Activated CD8-positive, alpha-beta memory T cell treated with anti-CD3 and anti-CD28 coated beads, Interleukin-2, amount 50 U/mL, for 24 hours (primary cell): ENCODE data around the gene RNU6-9.
A peak's percentile ranks its signal among the peaks of the same experiment; 100 is the strongest.
"Not testable (repeated sequence)": the region's sequence is repeated elsewhere in the genome, so short reads cannot be mapped to it uniquely, and the experiment has no call there.

Experiments used
- DNase-seq: peaks from one replicate; pipeline ENCODE4 v3.0.0-alpha.2; 2020; ENCODE audit errors: extremely low read depth

Gene RNU6-9

DNA sequence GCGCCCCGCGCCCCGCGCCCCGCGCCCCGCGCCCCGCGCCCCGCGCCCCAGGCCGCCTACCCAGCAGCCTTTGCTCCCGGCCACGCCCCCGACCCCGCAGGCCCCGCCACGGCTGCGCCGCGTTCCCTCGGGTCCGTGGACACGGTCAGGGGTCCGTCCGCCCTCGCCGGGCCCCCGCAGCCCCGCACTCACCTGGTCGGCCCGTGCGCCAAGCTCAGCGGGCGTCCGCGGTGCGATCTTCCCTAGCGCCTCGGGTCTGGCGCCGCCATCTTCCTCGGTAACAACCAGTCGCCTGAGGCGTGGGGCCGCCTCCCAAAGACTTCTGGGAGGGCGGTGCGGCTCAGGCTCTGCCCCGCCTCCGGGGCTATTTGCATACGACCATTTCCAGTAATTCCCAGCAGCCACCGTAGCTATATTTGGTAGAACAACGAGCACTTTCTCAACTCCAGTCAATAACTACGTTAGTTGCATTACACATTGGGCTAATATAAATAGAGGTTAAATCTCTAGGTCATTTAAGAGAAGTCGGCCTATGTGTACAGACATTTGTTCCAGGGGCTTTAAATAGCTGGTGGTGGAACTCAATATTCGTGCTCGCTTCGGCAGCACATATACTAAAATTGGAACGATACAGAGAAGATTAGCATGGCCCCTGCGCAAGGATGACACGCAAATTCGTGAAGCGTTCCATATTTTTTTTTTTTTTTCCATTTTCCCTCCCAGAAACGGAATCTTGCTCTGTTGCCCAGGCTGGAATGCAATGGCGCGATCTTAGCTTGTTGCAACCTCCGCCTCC is at the start of gene RNU6-9, which contains the start of gene MED16:
Gene RNU6-9 (plus strand): TSS at position 591 of the 796 bp plus-strand sequence.
Gene MED16 (minus strand): TSS at position 294 of the 796 bp plus-strand sequence. CDS start 2,056 bp downstream, outside the sequence.
- peak; percentile 67 for DNase-seq

DNA sequence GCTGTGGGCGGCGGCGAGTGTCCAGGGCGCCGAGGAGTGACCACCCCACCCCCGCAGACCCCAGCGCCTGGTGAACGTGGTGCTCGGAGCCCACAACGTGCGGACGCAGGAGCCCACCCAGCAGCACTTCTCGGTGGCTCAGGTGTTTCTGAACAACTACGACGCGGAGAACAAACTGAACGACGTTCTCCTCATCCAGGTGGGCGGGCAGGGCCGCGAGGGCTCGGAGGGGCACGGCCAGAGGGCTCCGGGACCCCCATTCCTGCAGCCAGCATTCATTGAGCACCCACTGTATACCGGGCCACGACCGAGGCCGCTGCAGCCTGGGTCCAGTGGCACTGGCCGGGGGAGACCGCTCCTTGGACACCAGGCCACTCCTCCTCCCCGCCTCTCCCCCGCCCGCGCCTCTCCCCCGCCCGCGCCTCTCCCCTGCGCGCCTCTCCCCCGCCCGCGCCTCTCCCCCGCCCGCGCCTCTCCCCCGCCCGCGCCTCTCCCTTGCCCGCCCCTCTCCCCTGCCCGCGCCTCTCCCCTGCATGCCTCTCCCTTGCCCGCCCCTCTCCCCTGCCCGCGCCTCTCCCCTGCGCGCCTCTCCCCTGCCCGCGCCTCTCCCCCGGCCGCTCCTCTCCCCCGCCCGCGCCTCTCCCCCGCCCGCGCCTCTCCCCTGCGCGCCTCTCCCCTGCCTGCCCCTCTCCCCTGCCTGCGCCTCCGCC is 49.3 kb upstream of the RNU6-9 start:
- no peak for DNase-seq

DNA sequence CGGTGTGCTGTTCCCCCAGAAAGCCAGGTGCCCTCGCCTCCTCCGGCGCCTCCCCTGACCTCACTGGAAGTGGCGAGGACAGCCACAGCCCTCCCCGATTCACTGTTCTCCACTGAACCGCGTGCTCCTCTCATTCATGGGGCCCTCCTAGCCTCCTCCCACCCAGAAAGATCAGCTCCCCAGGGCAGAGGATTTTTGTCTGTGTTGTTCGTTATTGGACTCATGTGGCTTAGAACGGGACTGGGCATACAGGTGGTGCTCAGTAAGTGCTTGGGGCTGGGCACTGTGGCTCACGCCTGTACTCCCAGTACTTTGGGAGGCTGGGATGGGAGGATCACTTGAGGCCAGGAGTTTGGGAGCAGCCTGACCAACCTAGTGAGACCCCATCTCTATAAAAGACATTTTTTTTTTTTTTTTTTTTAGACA is 48.7 kb upstream of the RNU6-9 start:
- DNase-seq = no peak

DNA sequence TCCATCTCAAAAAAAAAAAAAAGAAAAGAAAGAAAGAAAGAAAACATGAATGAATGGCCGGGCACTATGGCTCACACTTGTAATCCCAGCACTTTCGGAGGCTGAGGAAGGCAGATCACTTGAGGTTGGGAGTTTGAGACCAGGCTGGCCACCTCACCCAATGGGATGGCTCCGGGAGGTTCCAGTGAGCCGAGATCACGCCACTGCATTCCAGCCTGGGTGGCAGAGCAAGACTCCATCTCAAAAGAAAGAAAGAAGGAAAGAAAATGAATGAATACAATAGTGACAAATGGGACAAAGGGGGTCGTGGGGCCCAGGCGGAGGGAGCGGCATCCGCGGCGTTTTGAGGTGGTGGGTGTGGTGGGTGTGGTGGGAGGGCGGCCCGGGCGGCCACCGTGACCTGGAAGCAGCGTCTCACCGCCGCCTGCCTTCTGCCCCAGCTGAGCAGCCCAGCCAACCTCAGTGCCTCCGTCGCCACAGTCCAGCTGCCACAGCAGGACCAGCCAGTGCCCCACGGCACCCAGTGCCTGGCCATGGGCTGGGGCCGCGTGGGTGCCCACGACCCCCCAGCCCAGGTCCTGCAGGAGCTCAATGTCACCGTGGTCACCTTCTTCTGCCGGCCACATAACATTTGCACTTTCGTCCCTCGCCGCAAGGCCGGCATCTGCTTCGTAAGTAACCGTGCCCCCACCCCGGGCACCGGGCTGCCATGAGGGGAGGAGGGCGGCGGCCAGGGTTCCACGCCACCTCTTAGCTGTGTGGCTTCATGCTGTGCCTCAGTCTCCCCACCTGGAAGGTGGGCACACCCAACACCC is 47.4 kb upstream of the RNU6-9 start:
- DNase-seq = no peak

DNA sequence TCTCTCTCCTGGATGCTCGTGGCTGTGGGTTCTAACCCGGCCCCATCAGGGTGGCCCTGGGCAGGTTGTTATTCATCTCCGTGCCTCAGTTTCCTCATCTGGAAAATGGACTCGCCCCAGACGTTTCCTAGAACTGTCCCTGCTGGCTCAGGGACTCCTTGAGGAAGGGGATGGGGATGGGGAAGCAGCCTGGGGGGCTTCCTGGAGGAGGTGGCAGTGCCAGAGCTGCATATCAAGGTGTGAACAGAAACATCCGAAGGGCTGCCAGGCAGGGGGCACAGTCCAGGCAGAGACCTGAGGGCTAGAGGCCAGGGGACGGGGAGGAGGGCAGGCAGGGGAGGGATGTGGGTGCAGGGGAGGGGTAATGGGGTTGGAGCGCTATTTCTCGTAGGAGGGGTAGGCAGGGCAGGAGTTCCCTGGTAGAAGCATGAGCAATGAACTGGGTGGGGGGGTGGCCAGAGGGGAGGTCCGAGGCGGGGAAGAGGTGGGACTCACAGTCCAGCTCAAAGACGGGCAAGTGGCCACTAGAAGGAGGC is 44.8 kb upstream of the RNU6-9 start:
- no peak for DNase-seq

DNA sequence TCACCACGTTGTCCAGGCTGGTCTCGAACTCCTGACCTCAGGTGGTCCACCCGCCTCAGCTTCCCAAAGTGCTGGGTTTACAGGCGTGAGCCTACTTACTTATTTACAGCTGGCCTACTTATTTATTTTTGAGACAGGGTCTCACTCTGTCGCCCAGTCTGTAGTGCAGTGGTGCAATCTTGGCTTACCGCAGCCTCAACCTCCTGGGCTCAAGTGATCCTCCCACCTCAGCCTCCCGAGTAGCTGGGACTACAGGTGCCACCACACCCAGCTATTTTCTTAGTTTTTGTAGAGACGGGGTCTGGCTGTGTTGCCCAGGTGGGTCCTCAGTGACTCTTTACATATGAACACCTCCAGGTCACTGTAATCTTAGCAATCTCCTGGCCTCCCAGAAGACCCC is 44.1 kb upstream of the RNU6-9 start:
- not testable (repeated sequence) for DNase-seq

DNA sequence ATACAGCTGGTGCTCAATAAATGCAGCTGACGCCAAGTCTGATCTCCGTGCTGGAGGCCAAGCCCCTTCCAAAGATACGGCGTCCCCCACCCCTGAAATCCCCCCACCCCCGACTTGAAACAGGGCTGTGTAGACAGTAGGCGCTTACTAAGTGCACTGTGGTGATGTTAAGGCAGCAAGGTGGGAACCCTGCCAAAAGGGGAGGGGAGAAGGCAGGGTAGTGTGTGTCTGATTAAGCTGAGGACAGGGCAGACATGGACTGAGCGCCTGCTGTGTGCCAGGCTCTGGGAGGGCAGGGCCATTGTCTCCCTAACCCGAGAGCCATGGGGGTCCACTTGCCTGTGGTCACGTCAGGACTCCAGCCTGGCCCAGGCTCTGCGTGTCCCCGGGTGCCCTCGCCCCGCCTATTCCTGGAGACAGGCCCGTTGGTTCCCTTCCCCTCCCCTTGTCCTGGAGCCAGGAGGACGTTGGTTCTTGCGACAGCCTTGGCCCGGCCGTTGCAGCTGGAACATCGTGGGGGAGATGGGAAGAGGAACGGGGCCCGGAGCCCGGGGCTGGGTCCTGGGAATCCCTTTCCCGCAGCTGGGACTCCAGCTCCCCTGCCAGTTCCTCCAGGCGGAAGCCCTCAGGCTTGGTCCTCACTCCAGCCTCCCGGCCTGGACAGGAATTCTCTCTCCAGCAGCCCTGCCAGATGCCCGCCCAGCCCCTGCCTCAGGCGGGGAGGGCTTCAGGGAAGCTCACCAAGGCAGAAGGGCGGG is 42.9 kb upstream of the RNU6-9 start:
- no peak for DNase-seq

DNA sequence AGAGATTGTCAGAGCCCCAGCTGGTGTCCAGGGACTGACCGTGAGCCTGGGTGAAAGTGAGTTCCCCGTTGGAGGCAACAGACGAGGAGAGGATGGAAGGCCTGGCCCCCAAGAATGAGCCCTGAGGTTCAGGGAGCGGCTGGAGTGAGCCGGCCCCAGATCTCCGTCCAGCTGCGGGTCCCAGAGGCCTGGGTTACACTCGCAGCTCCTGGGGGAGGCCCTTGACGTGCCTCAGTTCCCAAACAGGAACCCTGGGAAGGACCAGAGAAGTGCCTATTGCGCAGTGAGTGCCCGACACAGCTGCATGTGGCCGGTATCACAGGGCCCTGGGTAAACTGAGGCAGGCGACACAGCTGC is 42.3 kb upstream of the RNU6-9 start:
- no peak for DNase-seq

DNA sequence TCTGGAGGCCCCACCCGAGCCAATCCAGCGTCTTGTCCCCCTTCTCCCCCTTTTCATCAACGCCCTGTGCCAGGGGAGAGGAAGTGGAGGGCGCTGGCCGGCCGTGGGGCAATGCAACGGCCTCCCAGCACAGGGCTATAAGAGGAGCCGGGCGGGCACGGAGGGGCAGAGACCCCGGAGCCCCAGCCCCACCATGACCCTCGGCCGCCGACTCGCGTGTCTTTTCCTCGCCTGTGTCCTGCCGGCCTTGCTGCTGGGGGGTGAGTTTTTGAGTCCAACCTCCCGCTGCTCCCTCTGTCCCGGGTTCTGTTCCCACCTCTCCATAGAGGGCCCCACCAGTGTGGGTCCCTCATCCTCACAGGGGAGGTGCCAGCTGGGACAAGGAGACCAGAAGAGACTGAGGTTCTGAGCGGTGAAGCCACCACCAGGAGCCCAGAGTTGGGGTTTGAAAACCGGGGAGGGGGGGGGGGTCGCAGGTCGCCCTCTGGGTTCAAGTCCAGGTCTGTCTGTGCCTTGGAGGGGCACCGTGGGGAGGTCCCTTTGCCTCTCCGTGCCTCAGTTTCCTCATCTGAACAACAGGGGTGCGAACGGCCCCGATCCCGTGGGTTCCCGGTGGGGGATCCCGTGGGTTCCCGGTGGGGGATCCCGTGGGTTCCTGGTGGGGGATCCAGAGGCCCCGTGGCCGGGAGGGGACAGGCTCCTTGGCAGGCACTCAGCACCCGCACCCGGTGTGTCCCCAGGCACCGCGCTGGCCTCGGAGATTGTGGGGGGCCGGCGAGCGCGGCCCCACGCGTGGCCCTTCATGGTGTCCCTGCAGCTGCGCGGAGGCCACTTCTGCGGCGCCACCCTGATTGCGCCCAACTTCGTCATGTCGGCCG is 40.9 kb upstream of the RNU6-9 start, which contains the start of gene ELANE:
Gene ELANE (plus strand): TSS at position 168 of the 878 bp plus-strand sequence. CDS start 26 bp downstream, at position 194.
- DNase-seq = no peak

DNA sequence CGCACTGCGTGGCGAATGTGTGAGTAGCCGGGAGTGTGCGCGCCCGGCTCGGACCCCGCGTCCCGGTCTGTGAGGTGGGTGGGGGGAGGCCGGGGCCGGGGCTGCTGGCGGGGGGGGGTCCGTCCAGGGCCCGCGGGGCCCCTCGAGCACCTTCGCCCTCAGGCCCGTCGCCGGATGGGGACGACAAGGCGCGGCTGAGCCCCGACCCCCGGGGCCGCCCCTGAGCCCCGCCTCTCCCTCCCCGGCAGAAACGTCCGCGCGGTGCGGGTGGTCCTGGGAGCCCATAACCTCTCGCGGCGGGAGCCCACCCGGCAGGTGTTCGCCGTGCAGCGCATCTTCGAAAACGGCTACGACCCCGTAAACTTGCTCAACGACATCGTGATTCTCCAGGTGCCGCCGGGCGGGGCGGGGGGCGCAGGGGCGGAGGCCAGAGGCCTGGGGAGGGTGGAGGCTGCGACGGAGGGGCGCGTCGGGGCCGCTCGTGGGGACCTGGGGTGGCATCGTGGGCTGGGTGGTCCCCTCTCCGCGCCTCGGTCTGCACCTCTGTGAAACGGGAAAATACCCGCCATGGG is 40.2 kb upstream of the RNU6-9 start:
- DNase-seq = no peak

DNA sequence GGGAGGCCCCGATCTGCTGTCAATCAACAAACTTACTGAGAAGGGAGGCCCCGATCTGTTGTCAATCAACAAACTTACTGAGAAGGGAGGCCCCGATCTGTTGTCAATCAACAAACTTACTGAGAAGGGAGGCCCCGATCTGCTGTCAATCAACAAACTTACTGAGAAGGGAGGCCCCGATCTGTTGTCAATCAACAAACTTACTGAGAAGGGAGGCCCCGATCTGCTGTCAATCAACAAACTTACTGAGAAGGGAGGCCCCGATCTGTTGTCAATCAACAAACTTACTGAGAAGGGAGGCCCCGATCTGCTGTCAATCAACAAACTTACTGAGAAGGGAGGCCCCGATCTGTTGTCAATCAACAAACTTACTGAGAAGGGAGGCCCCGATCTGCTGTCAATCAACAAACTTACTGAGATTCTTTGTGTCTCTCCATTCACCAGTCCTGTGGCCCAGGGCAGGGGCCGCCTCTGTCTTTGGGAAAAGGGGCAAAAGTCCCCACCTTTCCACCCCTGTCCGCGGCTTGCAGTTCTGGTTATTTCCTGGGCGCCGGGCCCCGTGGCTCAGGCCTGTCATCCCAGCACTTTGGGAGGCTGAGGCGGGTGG is 39.6 kb upstream of the RNU6-9 start:
- not testable (repeated sequence) for DNase-seq

DNA sequence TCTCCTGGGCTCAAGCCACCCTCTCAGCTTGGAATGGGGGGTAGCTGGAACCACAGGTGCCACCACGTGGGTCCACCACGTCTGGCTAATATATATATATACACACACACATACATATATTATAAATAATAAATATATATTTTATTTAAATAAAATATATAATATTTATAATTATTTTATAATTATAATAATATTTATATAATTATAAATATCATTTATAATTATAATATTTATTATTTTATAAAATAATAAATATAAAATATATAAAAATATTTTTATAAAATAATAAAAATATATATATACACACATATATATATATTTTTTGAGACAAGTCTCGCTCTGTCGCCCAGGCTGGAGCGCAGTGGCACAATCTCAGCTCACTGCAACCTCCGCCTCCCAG is 38.7 kb upstream of the RNU6-9 start:
- no peak for DNase-seq

DNA sequence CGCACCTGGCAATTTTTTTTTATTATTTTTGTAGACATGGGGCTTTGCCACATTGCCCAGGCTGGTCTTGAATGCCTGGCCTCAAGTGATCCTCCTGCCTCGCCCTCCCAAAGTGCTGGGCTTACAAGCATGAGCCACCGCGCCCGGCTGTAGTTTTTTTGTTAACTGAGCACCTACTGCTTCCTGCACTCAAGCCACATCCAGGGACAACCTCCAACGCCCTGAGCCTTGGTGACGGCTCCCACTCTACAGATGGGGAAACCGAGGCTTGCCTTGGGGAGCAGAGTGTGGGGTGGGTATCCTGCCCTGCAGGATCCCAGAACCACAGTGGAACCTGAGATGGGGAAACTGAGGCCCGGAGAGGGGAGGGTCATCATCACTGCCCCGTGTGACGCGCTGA is 38.1 kb upstream of the RNU6-9 start:
- DNase-seq = no peak

DNA sequence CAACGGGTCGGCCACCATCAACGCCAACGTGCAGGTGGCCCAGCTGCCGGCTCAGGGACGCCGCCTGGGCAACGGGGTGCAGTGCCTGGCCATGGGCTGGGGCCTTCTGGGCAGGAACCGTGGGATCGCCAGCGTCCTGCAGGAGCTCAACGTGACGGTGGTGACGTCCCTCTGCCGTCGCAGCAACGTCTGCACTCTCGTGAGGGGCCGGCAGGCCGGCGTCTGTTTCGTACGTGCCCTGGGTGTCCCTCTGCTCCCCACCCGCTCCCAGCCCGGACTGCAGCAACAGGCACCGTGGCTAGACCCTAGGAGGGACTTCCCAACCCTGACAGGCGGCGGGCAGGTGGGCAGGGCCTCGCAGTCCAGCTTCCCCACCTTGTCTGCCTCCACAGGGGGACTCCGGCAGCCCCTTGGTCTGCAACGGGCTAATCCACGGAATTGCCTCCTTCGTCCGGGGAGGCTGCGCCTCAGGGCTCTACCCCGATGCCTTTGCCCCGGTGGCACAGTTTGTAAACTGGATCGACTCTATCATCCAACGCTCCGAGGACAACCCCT is 37.6 kb upstream of the RNU6-9 start:
- DNase-seq = no peak

DNA sequence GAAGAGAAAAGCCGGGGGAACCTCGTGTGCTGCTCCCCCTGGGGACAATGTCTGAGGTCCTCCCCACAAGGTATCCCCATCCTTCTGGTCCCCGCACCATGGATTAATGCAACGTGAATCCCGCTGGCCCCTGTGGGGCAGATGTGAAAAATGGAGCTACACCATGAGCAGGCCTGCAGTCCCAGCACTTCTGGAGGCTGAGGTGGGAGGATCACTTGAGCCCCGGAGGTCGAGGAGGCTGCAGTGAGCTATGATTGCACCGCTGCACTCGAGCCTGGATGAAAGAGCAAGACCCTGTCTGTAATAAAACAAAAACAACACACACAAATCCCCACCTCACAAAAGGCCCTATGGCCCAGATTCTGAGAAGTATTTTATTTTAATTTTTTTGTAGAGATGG is 35.0 kb upstream of the RNU6-9 start:
- no peak for DNase-seq

DNA sequence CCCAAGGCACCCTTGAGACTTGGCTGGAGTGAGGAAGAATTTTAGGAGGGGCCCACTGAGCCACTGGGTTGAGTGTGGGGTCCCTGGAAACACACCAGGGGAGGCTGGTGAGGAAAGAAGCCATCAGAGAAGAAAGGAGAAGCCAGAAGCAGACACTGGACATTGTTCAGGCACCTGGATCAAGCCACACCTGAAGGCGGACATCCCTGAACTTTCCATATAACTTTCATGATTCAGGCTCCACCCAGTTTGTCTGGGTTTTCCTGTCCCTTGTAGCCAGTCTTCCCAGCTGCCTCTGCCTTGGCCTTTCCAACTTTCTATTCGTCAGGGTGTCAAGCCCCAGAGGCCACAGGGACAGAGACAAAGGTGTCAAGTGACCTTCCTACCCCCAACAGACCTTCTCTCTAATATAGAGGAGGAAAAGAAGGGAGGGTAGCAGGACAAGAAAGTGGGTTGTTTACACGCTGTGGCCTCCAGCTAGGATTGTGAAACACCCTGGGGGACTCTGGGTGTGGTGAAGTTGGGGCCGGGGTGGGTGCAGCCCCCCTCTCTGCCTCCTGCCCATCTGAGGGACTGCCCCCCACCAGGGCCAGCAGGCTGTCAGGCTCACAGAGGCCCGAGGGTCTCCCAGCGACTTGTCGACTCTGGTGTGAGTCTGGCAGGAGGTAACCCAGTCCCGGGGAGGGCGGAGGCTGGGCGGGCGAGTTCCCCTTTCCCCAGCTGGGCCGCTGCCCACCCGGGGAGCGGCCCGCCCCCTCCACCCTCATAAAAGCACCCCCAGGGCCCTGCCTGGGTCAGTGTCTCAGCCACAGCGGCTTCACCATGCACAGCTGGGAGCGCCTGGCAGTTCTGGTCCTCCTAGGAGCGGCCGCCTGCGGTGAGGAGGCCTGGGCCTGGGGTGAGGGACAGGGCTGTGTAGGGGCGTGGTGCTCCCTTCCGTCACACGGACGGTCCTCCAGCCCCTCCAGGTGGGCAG is 34.1 kb upstream of the RNU6-9 start, which contains the start of gene CFD:
Gene CFD (plus strand): TSS at position 797 of the 976 bp plus-strand sequence. CDS start 26 bp downstream, at position 823.
- no peak for DNase-seq

DNA sequence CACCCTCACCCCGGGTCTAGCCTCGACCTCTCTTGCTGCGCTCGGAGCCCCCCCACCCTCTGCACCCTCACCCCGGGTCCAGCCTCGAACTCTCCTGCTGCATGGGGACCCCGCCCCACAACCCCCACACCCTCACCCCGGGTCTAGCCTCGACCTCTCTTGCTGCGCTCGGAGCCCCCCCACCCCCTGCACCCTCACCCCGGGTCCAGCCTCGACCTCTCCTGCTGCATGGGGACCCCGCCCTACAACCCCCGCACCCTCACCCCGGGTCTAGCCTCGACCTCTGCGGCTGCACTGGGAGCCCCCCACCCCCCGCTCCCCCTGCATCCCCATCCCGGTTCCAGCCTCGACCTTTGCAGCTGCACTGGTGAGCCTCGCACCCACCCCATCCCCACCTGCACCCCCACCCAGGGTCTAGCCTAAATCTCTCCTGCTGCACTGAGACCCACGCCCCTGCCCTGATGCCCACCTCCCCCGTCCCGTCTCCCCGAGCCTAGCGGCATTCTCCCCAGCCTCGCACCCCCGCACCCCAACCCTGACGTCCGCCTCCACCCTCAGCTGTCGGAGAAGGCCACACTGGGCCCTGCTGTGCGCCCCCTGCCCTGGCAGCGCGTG is 32.0 kb upstream of the RNU6-9 start:
- DNase-seq = no peak
